ENCODE measurements around the gene RAD51B.
"Not testable (repeated sequence)": the region's sequence is repeated elsewhere in the genome, so short reads cannot be mapped to it uniquely, and the experiment has no call there.

RAD51B gene

DNA sequence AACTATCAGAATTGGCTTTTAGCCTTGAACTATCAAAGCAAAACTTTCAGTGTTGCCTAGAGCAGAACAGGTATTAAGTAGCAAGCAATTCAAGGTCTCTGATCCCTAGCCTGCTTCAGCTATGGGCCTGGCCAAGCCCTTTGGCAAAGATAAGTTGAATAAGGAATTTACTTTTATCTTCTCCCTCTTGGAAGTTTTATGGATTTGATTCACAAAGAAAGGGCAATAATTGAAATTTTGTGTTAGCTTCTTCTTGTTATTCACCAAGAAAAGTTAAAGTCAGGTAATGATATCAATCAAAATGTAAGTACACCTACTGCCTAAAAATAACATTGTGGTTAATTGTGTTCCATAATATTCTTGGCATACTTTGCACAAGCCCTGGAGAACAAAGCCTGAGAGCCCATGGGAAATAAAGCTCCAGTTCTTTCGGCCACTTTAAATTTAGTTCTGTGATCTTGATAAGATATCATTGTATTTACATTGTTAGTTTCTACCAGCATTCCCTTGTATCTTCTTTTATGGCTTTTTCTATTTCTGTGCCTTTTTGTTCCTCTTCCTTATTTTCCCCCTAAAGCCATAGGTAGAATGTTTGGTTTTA lies 158.0 kb downstream of the RAD51B start:
- DNase-seq (ENCODE audit: low read depth in 3 of 3, low spot score in 1 of 3), result no peak

DNA sequence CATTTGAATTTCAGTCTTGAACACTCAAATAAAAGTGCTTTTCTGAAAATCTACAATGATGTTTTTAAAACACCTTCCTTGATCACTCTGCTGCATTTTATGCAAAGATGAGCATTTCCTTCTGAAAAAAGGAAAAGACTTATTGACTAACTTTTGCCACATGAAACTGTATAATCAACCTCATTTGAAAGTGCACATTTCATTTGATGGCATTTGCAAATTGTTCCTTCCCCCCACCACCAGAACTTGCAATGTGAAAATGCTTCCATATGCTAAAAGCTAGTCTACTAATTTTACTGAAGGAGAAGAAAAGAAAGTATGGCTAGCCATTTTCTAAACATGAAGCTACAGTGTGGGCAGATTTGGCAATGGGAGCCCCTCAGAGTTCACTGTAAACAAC lies 159.2 kb downstream of the RAD51B start:
- DNase-seq (ENCODE audit: low read depth in 3 of 3, low spot score in 1 of 3), result no peak

DNA sequence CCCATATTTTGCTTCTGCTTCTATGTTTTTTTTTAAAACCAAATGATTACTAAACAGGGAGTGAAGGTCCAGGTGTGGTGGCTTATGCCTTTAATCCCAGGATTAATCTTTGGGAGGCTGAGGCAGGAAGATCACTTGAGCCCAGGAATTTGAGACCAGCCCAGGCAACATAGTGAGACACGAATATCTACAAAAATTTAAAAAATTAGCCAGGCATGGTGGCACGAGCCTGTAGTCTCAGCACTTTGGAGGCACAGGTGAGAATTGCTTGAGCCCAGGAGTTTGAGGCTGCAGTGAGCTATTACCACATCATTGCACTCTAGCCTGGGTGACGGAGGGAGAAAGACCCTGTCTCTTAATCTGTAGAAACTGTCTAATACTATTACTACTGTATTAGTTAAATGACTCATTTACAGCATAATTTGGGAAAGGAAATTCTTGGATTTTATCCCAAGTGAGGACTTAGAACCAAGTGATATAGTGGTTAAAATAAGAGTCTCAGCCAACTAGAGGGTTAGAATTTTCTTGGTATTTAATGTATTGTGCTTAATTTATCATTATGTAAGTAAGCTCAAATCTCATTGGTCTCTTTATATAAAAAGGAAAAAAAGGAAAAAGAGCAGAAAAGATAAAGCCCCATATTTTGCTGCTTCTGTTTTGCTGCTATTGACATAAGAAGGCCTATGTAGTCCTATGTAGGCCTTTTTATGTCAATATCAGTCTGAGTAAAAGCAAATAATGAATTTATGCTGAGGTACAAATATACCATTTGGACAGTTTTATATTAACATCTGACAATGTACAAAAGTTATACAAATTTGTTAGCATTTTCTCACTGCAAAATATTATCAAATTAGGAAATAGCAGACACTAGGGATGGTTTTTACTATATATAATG lies 163.4 kb downstream of the RAD51B start:
- no peak for DNase-seq (ENCODE audit: low read depth in 3 of 3, low spot score in 1 of 3)

DNA sequence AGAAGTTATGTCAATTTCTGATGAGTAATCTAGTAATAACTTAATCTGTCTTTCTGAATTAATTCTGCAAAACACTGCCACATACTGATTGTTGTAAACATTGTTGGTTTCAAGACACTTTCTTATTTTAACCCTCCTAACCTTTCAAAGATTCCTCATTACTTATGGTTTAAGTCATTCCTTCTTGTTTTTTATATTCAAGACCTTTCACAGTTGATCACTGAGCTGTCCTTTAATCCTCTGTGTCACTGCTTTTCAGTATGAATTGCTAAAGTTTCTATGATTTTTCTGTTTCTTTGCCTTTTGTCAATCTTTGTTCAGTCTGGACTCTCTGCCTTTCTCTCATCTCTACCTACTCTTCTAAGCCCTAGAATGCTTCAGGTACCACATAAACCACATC lies 164.7 kb downstream of the RAD51B start:
- DNase-seq (ENCODE audit: low read depth in 3 of 3, low spot score in 1 of 3), result no peak

DNA sequence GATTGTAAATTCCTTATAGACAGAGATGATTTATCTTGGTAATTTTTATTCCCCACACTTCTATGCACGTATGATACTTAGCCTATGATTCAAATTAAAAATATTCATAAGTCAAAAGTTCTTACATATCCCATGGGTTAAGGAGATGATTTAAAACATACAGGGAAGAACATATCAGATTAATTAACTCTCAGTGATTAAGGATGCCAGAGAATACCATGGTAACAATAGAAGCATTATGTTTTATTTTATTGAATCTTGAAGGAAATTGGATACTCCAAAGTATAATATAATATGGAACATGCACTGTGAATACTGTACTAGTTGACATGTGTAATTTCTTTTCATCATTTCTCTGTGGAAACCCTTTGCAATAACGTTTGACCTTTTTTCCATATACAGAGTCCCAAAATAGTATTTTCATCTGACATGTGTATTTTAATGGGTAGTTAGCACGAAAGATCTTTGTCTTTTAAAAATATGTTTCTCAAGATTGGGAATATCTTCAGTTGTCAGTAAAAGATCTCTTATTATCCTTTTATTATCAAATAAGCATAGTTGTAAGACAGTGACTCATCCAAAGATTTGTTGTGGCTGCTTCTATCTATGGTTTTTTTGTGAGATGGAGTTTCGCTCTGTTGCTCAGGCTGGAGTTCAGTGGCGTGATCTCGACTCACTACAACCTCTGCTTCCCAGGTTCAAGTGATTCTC lies 166.7 kb downstream of the RAD51B start:
- DNase-seq (ENCODE audit: low read depth in 3 of 3, low spot score in 1 of 3), result no peak

DNA sequence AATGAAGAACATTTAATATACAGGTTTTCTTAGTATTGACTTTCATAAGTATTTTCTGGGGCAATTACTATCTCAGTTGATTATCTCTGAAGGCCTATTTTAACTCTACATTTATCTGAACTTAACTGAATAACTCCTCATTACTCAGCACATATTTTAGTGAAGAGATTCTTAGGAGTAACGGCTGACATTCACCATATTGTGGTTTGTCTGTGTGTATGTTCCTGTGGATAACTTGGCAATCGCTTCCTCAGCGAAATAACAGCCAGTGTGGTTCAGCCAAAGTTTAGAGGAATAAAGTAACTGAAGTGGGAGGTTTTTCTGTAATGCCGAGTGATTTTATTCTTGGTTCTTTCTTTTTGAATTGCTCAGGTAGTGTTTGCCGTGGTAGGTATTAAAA lies 168.0 kb downstream of the RAD51B start:
- no peak for DNase-seq (ENCODE audit: low read depth in 3 of 3, low spot score in 1 of 3)

DNA sequence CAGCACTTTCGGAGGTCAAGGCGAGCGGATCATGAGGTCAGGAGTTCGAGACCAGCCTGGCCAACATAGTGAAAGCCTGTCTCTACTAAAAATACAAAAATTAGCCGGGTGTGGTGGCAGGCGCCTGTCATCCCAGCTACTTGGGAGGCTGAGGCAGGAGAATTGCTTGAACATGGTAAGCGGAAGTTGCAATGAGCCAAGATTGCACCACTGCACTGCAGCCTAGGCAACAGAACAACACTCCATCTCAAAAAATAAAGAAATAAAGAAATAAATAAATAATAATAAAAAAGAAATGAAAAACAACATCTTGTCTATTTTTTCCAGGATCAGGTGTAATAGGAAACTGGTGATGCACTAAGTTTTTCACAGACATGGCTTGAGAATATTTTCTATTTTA lies 168.6 kb downstream of the RAD51B start:
- DNase-seq (ENCODE audit: low read depth in 3 of 3, low spot score in 1 of 3), result not testable (repeated sequence)

DNA sequence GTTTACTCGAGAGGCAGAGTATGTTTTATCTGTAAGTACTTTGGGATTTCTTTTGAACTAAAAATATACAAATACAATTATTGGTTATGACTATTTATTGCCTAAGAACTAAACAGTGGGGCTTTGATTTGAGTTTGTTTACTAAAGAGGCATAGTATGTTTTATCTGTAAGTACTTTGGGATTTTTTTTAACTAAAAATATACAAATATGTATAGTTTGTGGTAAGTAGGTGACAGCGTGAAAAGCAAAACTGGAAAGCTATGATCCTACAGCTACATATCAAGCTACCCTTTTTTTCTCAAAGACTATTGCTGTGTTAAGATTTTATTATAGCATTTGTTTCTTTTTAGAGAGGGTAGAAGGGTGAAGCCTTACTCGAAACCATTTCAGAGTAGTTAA lies 171.0 kb downstream of the RAD51B start:
- no peak for DNase-seq (ENCODE audit: low read depth in 3 of 3, low spot score in 1 of 3)

DNA sequence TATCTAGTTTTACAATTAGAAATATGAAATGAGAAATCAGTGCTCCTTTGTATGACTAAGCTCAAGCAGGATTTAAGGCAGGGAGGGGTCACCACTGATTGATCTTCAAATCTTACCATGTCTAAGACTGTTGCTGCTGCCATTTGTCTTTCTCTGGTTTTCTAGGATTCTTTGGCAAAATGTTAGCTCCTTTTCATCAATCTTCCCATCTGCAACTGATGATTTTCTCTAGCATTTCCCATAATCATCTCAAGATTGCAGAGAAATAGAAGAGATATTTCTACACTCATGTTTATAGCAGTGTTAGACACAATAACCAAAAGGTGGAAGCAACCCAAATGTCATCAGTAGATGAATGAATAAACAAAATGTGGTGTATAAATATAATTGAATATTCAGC lies 175.0 kb downstream of the RAD51B start:
- DNase-seq (ENCODE audit: low read depth in 3 of 3, low spot score in 1 of 3), result no peak

DNA sequence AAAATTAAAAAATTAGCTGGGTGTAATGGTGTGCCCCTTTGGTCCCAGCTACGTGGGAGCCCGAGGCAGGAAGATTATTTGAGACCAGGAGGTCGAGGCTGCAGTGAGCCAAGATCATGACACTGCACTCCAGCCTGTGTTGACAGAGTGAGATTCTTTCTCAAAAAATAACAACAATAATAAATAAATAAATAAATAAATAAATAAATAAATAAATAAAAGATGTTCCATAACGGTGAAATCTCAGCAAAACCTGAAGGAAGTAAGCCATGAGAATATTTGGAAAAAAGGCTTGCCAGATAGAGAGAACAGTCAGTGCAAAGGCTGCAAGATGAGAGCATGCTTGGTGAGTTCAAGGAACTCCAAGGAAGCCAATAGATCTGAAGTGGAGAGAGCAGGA lies 176.7 kb downstream of the RAD51B start:
- no peak for DNase-seq (ENCODE audit: low read depth in 3 of 3, low spot score in 1 of 3)

DNA sequence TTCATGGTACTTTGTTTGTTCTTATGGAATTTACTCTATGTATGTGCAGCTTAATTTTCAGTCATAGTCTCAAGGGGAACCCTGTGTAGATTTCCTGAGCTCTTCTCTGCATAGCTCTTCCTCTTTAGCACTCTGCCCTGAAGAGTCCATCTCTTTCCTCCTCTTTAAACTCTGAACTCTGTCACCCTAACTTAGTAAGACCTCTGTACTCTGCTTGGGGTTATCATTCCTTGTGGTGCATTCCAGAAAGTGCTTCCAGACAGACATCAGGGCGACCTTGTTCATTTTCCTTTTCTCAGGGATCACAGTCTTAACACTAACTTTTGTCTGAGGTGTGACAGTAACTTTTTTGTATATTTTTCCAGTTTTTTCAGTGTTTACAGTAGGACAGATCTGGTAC lies 179.3 kb downstream of the RAD51B start:
- DNase-seq (ENCODE audit: low read depth in 3 of 3, low spot score in 1 of 3), result no peak

DNA sequence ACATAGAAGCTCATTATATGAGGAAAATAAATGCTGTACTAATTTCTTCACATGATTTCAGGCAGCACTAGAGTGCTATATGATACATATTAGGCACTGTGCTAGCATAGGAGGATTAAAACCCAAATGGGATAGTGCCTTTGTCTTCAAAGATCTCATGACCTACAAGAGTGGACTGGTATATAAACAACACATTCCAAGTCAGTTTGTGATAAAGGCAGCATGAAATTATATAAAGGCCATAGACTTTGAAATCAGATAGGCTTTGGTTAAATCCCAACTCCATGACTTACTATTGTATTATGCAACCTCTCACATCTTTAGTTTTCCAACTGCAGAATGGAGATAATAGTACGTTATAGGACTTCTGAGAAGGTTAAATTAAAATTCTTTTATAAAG lies 179.7 kb downstream of the RAD51B start:
- DNase-seq (ENCODE audit: low read depth in 3 of 3, low spot score in 1 of 3), result no peak

DNA sequence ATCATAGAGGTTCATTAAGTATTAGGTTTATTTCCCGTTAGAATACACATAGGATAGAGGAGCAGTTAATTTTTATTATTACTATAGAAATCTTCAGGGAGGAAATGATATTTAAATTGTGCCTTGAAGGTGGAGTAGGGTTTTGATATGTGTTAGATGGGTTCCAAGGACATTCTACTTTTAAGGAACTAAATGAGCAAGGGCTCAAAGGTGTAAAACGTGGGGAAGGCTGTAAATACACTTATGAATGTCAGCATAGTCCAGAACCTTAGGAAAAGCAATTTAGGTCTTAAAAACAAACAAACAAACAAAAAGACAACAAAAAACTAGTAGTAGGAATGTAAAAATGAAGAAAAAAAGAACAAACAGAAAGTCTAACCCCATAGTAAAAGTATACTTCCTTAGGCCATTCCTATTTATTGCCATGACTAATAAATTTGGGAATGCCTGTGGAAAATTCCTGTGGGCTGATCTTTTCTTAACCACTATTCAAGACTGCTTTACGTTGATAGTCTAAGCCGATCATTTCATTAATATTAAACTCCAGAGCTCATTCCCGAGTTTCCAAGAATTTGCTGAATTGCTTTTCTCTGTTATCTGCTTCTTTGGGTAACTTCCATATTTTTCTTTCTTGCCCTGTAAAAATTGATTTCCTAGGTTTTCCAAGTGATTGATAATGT lies 180.3 kb downstream of the RAD51B start:
- DNase-seq (ENCODE audit: low read depth in 3 of 3, low spot score in 1 of 3), result no peak

DNA sequence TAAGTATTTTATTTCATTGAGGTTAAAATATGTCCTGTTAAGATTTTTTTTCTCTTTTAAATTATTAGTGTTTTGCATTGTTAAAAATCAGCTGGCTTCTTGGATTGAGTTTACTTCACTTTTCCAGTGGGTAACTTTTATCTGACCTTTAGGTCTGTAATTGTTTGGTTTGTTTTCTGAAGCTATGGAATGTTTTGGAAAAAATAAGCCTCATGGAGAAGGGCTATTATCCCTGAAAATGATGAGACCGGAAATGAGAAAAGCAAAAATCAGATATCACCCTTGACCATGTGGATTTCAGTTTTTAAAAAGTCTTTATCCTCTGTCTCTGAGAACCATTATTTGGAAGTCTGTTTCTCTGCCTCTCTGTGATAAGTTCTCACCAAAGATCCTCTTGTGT lies 180.9 kb downstream of the RAD51B start:
- no peak for DNase-seq (ENCODE audit: low read depth in 3 of 3, low spot score in 1 of 3)

DNA sequence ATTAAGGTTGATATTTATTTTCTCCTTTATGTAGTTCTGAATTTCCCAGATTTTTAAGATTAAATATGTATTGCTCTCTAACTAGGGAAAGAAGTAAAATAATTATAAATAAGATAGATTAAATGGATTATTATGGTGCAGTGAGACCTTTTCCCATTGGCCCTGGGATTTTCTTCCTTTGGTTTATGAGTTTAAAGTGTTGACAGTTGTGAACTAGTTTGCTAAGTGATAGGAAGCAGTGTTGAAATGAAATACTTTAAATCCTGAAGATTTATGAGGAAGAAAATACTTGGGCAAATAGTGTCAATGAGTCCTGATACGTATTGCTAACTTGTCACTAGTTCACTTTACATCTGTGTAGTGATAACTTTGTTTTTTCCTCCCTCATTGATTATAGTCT lies 188.9 kb downstream of the RAD51B start:
- DNase-seq (ENCODE audit: low read depth in 3 of 3, low spot score in 1 of 3), result no peak

DNA sequence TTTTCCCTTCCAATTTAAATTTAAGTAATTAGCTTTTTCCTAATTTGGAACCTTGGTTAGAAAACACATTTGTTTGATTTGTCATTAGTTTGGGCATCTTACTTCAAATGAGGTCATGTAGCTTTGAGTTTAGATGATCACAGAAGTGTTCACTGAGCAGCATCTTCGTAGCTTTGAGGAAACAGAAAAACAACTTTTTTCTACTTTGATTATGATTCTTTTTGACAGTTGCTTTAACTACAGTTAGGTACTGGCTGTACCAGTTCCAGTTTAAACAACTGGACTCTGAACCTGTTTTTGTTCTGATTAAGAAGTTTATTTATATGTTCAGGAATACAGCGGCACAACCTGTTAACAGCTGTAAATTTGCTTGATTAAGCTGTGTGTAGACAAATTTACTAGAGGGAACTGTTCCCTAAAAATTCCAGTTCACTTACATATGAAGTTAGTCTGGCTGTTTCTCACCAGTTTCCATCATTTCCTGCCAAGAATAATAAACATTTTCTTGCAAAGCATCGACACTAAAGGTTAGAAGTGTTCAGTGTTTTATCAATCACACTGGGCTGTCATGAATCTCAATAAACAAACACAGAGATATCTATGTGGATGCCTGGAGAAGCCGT lies 191.9 kb downstream of the RAD51B start:
- DNase-seq (ENCODE audit: low read depth in 3 of 3, low spot score in 1 of 3), result no peak

DNA sequence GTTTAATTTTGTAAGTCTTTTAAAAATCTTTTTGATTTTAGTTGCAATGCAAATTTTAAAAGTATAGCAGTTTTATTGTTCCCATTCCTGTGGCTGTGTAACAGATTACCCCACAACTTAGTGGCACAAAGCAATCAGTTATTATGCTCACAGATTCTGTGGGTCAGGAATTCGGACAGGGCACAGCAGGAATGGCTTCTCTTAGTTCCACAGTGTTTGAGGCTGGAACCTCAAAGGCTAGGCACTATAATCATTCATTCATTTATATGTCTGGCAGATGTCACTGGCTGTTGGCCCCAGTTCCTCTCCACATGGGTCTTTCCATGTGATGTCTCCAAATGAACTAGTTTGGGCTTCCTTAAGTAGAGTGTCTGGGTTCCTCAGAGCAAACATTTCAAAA lies 193.3 kb downstream of the RAD51B start:
- no peak for DNase-seq (ENCODE audit: low read depth in 3 of 3, low spot score in 1 of 3)

DNA sequence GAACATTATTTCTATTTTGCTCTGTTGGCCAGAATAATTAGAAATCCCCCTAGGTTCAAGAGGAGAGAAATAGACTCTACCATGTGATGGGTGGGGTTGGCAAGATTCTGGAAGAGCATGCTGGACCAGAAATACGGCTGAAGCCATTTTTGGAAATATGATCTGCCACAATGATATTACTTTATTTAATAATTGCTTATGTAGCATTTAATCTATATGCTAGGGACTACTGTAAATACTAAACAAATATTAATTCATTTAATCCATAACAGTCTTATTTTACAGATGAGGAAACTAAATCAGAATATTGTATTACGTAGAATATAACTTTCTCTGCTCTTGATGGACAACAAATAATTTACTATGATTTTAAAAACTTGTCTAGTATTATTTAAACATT lies 193.7 kb downstream of the RAD51B start:
- no peak for DNase-seq (ENCODE audit: low read depth in 3 of 3, low spot score in 1 of 3)

DNA sequence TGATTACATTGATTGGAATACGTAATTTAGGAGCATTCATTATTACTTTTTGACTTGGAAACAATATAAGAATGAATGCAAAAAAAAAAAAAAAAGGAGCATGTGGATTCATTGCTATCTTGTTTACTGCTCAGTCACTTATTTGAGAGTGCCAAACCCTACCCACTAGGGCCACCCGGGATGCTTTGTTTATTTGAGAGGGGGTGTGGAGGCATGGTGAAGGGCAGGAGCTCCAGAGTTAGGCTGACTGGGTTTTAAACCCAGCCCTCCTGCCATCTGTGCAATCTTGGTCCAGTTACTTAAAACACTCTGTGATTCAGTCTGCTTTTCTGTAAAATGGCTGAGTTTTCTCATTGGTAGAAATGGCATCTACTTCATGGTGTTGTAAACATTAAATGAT lies 195.2 kb downstream of the RAD51B start:
- no peak for DNase-seq (ENCODE audit: low read depth in 3 of 3, low spot score in 1 of 3)

DNA sequence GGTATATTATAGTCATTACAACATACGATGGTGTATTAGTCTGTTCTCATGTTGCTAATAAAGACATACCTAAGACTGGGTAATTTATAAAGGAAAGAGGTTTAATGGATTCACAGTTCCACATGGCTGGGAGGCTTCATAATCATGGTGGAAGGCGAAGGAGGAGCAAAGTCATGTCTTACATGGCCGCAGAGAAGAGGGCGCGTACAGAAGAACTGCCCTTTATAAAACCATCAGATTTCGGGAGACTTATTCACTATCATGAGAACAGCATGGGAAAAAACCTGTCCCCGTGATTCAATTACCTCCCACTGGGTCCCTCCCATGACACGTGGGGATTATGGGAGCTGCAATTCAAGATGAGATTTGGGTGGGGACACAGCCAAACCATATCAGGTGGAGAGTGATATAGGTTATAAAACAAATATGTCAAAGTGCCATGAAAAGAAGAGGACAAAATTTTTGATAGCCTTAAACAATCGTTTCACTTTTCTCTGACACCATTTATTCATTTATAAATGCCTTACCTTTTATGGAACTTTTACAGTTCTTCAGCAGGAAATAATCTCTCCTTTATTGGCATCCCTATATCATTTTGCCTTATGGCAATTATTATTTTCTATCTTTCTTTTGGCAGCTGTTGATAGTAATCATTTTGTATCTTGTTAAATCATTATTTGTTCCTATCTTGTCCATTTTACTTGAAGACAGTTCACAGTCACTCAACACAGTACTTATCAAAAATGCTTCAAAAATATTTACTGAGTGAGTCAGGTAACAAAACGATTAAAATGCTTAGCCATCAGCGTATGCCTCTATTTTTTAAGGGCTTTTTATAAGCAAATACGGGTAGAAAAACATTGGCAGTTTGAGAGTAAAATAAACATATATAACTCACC lies 196.0 kb downstream of the RAD51B start:
- DNase-seq (ENCODE audit: low read depth in 3 of 3, low spot score in 1 of 3), result no peak

Measured in stimulated activated CD4-positive, alpha-beta T cell treated with anti-CD3 and anti-CD28 coated beads, TNF-alpha, amount 100 ng/mL, for 1 hour (primary cell).